Lung microvascular endothelial cell (primary cell): ENCODE data around the gene TRMT1L. TPM values are rescaled to one million over a fixed set of nuclear protein-coding genes. Genes with fewer than 3 reads are reported as not detected.
A peak's percentile ranks its signal among the peaks of the same experiment; 100 is the strongest.
"Not testable (repeated sequence)": the region's sequence is repeated elsewhere in the genome, so short reads cannot be mapped to it uniquely, and the experiment has no call there.

ENCODE experiments used
- DNase-seq, 2 donors: peaks; one replicate each; pipeline versions ENCODE4 v3.0.0 to v3.0.0-alpha.2; 2010; ENCODE audit warnings: low read depth in 2 of 2
- total RNA-seq: library from RNA; depleted of rRNA; stranded (reverse); fragments of >200 nt; gene quantifications from 2 replicates; pipeline ENCODE4 v1.2.1, GENCODE V29; 2014

TRMT1L gene, protein sequence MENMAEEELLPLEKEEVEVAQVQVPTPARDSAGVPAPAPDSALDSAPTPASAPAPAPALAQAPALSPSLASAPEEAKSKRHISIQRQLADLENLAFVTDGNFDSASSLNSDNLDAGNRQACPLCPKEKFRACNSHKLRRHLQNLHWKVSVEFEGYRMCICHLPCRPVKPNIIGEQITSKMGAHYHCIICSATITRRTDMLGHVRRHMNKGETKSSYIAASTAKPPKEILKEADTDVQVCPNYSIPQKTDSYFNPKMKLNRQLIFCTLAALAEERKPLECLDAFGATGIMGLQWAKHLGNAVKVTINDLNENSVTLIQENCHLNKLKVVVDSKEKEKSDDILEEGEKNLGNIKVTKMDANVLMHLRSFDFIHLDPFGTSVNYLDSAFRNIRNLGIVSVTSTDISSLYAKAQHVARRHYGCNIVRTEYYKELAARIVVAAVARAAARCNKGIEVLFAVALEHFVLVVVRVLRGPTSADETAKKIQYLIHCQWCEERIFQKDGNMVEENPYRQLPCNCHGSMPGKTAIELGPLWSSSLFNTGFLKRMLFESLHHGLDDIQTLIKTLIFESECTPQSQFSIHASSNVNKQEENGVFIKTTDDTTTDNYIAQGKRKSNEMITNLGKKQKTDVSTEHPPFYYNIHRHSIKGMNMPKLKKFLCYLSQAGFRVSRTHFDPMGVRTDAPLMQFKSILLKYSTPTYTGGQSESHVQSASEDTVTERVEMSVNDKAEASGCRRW
- total RNA-seq: 10.7 TPM in 2 replicates

DNA sequence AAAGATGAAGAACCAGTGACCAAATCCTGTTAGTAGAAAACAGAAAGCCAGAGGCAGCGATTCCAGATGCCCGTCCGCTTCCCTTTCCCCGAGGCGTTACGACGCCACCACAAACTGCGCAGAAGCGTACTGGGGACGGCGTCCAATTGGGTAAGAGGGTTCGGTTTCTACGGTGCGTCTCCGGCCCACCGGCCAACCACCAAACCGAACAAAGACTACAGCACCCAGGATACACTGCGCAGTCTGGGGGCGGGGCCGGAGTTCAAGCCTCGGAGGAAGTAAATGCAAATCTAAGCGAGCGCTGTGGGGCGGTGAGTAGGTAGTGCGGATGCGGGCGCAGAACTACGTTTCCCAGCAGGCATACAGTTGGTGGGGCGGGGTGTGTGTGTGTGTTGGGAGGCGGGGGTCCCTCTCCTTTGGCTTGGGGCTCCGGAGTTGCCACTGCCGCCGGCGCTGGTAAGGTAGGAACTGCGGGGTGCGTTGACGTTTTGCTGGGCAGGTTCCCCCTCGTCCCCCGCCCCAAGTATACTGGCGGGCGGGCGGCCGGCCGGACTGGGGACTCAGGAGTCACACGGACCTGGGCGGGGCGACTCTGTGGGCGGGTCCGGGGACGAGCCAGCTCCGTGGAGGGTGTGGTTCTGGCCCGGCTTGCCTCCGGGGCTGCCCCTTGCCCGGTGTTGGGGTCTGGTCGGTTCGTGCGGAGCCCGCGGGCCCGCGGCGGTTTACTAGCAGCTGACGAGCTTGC is at the start of gene TRMT1L, which contains the start of gene SWT1:
TRMT1L (minus strand) TSS at position 100 of the 745 bp plus-strand sequence. CDS start 241 bp downstream, outside the sequence.
SWT1 (plus strand) TSS at position 314 of the 745 bp plus-strand sequence. CDS start 3,675 bp downstream, outside the sequence.
- DNase-seq: peak; percentile 100

DNA sequence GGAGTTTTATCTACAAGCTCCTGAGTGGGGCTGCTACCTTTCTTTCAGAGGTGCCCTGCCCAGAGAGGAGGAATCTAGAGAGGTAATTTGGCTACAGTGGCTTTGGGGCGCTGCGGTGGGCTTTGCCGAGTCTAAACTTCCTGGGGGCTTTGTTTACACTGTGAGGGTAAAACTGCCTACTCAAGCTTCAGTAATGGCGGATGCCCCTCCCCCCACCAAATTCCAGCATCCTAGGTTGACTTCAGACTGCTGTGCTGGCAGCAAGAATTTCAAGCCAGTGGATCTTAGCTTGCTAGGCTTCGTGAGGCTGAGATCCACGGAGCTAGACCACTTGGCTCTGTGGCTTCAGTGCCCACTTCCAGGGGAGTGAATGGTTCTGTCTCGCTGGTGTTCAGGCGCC is 44.1 kb upstream of the TRMT1L start:
- no peak for DNase-seq

DNA sequence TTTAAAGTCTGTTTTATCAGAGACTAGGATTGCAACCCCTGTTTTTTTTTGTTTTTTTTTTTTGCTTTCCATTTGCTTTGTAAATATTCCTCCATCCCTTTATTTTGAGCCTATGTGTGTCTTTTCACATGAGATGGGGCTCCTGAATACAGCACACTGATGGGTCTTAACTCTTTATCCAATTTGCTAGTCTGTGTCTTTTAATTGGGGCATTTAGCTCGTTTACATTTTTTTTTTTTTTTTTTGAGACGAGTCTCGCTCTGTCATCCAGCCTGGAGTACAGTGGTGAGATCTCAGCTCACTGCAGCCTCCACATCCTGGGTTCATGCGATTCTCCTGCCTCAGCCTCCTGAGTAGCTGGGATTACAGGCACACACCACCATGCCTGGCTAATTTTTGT is 42.0 kb upstream of the TRMT1L start:
- not testable (repeated sequence) for DNase-seq

DNA sequence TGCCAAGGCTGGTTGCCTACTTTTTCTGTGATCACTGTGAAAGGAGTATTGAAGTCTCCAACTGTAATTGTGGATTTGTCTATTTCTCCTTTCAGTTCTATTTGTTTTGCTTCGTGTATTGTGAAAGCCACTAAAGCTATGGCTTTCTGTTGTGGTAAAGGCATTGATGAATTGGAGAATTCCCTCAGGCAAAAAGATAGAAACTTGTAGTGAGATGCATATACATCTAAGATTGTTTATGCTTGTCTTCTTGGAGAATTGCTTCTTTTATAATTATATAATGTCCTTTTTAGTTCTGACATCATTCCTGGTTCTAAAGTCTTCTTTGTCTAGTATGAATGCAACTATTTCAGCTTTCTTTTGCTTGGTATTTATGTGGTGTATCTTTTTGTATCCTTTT is 37.0 kb upstream of the TRMT1L start:
- no peak for DNase-seq

DNA sequence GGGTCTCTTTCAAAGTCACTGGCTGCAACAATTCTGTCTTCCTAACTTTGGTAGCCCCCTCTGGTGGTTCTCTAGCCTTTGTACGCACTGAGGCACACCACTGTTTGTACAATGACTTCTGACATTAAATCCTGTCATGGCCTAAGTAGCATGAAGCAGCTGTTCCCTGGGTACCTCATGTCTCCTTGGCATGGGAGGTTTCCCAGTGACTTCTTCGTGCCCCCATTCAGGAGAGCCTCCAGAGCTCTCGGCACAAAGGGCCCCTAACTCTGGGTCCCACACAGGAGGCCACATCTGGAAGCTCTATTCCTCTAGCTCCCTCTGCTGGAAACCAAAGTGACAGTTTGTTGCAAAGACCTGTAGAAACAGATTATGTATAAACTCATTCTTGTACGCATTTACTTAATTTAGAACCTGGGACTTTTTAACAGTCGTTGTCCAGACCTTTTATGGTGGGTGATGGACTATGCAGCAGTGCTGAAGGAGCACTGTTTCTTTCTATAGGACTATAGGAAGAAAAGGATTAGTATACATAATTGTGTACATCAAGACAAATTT is 13.6 kb upstream of the TRMT1L start:
- DNase-seq: peak; percentile 67 to 77

DNA sequence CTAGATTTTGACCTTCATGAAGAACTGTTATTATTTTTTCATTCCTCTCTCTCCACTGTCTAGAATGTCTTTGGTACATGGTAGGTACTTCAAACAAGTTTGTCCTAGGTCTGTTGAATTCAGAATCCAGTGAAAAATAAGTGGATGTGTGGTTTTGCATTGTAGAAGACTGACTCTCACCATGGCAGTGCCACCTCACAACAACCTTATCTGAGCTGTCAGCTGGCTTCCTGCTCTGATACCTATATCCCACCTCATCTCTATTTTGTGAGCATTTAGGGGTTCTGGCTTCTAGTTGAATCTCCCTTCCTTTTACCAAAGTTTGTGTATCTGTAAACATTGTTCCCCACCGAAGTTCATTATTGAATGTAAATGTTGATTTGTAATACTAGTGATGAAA is 9.4 kb upstream of the TRMT1L start:
- DNase-seq: peak in 1 of 2 donors; percentile 1

DNA sequence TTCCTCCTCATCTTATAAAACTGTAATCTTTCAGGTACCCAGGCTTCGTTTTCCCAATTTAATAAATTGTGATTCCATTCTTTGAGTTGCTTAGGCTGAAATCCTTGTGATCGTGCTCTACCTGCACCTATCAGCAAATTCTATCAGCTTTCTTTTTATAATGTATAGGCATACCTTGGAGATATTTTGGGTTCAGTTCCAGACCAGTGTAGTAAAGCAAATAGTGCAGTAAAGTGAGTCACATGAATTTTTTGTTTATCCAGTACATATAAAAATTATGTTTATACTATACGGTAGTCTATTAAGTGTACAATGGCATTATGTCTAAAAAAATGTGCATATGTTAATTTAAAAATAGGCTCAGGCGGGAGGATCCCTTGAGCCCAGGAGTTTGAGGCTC is 5.7 kb upstream of the TRMT1L start:
- DNase-seq: no peak

DNA sequence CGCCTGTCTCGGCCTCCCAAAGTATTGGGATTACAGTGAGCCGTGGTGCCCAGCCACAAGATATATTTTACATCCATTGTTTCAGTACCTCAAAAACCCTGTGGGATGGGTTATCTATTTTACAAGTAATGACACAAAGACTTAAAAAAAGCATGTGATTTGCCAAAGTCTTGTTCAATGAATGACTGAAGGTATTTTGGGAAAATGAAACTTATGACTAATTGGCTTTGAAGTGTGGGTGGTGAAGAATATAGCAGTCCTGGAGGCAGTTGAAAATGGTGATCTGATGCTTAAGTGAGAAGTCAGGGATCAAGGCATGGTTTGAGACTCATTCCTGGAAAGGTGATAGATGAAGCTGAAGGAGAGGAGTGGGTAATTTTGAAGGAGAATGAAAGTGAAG is 3.2 kb upstream of the TRMT1L start:
- peak in 1 of 2 donors; percentile 5 for DNase-seq

DNA sequence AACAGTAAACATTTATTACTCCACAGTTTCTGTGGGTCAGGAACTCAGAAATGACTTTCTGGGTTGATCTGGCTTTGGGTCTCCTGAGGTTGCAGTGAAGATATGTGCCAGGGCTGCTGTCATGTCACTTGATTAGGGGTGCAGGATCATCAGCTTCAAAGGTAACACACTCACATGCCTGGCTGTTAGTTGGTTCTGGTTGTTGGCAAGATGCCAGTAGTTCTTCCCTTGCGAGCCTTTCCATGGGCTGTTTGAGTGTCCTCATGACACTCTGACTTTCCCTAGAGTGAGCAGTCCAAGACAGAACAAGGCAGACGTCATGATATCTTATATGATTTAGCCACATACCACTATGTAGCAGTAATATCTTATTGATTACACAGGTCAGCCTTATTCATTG is 2.0 kb upstream of the TRMT1L start:
- DNase-seq: peak; percentile 3 to 29

DNA sequence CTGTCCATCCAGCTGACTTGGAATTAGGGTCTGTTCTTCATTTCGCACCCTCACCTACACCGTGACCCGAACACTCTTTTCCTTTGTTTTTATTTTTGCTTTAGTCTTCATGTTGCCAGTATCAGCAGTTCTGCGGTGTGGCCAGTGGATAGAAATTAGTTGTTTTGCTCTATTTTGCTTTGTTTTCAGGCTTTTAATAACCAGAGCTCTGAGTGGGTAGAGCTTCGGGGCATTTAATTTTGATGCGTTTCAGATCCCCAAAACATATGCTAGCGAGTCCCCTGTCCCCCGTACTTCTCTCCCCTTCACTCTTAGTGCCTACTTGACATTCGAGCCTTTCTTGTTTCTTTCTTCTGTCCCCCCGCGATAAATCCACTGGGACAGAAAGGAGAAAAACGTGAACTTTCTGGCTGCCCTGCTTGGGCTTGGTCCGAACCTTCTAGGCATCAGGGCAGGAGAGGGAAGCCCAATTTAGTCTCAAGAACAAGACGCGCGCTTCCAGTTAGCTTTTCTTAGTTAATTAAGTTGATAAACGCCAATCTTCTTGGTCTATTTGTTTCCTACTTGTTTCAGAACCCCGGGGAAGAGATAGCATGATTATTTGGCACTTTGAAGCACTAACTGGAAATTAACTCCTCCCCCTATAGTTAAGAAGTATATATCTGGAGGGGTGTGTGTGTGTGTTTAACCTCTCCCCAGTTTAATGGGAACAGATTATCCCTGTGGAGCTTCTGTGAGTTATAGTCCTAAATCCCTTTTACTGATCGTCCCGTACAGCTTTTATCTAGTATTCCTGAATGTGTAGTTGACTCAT is 1.1 kb upstream of the TRMT1L start:
- DNase-seq: peak; percentile 7 to 31

DNA sequence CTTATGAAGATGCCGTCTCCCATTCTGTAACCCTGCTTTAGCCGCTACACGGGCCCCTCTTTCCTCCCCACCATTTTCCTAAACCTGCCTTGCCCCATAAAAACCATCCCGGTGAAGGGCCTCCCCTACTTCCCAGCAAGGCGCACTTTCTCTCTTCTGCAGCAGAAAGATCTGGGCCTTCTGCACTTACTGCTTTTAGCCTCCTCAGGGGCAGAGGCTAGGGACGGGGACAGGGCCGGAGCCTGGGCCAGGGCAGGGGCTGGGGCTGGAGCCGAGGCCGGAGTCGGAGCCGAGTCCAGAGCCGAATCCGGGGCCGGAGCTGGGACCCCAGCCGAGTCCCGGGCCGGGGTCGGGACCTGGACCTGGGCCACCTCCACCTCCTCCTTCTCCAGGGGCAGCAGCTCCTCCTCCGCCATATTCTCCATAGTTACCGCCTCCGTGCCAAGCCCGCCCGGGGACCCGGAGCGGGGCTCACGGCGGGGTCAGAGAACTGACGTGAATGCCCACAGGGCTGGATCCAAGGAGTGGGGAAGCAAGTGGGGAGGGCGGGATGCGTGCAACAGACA is 382 bp downstream of the TRMT1L start:
- DNase-seq: peak in 1 of 2 donors; percentile 35

DNA sequence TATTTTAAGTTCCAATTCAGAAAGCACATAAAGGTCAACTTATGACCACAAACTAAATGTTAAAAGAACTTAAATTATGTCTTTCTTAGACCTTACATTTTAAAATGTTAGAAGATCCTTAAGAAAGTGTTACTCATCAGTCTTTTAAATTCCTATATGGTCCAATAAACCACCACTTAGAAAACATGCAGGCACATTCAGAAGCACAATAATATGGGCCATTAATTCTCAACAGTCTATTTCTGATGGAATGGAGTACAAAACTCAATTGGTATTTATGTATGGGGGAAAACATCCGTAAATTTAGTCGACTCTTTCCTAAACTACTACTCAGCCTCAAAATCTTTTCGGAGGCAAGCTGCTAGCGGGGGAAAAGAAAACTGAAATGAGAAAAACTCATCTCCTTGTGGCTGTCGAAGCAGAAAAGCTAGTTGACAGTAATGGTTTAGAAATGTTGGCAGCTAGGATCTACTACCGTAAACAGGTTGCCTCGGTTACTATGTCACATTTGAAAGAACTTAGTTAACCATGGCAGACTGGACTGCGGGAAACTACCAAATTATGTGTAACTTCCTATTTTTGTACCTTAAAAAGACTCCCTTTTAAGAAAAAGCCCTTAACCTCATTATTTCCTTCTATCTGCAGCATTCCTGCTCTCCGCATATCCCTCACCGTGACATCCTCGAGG is 1.0 kb downstream of the TRMT1L start:
- DNase-seq: peak; percentile 41 to 48

DNA sequence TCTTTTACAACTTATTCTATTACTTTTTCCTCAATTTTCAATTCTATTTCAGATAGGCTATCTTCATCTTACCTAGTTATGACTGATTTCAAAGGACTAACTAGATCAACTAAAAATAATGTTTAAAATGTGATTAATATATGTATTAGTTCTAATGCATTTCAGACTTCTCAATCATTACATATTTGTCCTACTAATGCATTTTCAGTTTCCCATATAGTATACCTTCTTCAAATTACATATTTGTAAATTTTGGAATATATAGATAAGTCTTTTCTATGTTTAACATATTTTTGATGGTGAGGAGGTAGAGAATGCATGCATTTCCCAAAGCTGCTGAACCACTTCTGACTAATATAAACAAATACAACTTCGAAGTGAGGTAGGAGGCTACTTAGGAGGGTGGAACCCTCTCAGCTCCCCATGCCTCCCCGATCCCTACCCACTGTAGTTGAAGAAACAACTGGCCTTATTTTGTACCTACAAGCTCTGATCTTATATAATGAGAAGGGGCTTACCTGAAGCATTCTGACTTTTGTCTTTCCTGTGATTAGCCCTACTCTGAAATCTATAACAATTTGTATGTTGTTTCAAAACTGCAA is 1.7 kb downstream of the TRMT1L start:
- peak in 1 of 2 donors; percentile 37 for DNase-seq

DNA sequence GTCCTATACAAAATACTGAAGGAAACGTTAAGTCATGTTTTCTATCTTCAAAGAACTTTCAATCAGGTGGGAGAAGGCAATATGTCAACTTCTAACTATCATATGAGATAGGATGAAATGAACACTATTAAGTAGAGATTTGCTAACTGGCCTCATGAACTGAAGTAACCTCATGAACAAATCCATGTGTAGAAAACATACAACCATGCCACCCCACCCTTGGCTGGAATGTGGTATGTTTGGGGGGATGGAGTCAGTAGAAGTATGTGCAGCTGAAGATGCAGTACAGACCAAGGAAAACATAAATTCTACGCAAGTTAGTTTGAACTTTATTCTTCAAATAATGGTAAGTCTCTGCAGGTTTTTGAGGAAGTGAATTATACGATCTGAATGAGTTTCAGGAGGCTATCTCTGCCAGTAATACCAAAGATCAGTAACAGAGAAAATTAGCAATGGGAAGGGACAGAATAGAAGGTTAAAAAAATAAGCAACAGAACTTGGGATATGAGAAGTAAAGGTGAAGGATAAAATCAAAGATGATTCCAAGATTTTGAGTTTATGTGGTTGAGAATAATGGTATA is 4.5 kb downstream of the TRMT1L start:
- no peak for DNase-seq

DNA sequence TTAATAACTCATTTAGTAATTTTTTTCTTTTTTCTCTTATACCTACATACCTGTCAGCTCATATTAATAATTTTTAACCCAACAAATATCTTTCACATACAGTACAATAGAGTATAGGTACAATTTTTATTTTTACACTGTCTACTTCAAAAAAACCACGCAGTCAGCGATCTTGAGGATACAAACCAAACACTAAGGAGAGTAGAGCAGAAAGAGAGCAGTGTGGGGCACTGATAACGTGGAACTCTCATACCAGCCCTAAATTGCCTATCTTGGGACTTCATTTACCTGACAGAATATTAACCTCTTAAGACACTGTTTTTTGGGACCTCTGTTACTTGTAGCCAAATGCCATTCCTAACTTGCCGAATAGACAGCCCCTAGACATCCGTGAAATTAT is 5.5 kb downstream of the TRMT1L start:
- DNase-seq: no peak

DNA sequence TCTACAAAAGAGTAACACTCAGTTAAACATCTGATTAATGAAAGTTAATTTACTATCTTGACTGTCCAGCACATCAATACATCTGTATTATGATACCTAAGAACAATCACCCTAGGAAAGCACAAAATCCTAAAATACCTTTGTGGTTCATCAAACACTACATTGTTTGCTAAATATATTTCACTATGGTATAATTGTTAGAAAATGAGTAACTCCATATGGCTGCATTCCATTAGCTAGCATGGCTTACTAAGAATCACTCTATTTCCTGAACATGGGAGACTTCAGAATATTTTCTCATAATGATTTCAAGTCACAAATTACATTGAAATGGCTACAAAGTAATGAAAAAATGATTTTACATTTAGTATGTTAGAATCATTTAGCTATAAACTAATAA is 12.5 kb downstream of the TRMT1L start:
- DNase-seq: peak in 1 of 2 donors; percentile 48

DNA sequence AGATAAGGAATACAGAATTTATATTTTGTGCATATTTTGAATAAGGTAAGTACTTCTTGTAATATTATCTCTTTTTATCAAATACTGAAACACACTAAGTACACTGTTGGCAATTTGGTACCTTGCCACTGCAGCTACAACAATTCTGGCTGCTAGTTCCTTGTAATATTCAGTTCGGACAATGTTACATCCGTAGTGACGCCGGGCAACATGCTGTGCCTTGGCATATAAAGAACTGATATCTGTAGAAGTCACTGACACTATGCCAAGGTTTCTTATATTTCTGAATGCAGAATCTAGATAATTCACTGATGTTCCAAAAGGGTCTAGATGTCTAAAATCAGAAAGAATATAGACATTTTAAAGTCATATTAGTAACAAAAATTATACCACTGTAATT is 17.5 kb downstream of the TRMT1L start:
- DNase-seq: no peak

DNA sequence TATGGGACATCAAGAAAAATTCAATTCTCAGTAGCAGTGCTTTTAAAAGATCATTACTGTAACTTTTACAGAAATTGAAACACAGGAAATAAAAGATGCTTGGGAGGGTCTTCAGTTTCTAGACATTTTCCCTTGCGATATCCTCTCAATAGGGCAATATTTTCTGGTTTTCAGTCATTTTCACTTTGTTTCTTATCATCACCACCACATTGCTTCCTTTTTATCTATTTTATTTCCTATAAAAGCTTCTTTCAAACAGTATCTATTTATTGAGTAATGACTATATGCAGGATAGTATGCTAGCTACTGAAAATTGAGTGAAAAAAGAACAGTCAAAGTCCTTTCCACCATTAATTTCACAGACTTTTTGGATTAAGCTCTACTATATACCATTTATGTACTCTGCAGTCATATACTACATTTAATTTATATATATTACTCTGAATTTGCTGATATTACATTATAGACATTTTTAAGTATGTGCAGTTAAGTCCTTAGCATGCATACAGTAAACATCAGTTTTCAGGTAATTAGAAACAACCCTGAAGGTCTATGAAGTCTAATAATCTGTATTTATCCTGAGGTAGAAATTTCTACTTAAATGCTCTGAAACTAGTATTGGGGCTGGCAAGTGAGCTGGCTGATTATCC is 18.7 kb downstream of the TRMT1L start:
- no peak for DNase-seq
